ENCODE measurements around the gene OXLD1.
A peak's percentile ranks its signal among the peaks of the same experiment; 100 is the strongest.

The OXLD1 gene

GRCh38 chr17:81683584-81684441, 17.4 kb upstream of the OXLD1 start, which contains the start of the genes ARL16 and HGS:
Gene ARL16 (minus strand): TSS chr17:81683797. CDS start chr17:81683753, 44 bp downstream.
Gene HGS (plus strand): TSS chr17:81684011. CDS start chr17:81684067, 56 bp downstream.
- peak; percentile 99 for DNase-seq (ENCODE audit: low spot score)

- no peak for DNase-seq (ENCODE audit: low spot score)
Observed at GRCh38 chr17:81683208-81683583, 16.8 kb upstream of the OXLD1 start.

- DNase-seq (ENCODE audit: low spot score), result no peak
Observed at GRCh38 chr17:81682565-81683207, 16.3 kb upstream of the OXLD1 start.

GRCh38 chr17:81681672-81682071, 15.3 kb upstream of the OXLD1 start:
- no peak for DNase-seq (ENCODE audit: low spot score)

- DNase-seq (ENCODE audit: low spot score), result no peak
Observed at GRCh38 chr17:81680150-81680549, 13.7 kb upstream of the OXLD1 start.

GRCh38 chr17:81676906-81677305, 10.5 kb upstream of the OXLD1 start:
- no peak for DNase-seq (ENCODE audit: low spot score)

- DNase-seq (ENCODE audit: low spot score), result peak; percentile 42
Observed at GRCh38 chr17:81675515-81676221, 9.3 kb upstream of the OXLD1 start.

- DNase-seq (ENCODE audit: low spot score), result no peak
Observed at GRCh38 chr17:81673561-81674258, 7.3 kb upstream of the OXLD1 start.

GRCh38 chr17:81672954-81673353, 6.5 kb upstream of the OXLD1 start:
- no peak for DNase-seq (ENCODE audit: low spot score)

GRCh38 chr17:81672504-81672903, 6.1 kb upstream of the OXLD1 start:
- DNase-seq (ENCODE audit: low spot score), result no peak

- no peak for DNase-seq (ENCODE audit: low spot score)
Observed at GRCh38 chr17:81667754-81668153, 1.3 kb upstream of the OXLD1 start.

GRCh38 chr17:81666092-81666341, 388 bp downstream of the OXLD1 start:
- DNase-seq (ENCODE audit: low spot score), result peak; percentile 15

GRCh38 chr17:81665205-81666091, 957 bp downstream of the OXLD1 start:
- peak; percentile 30 for DNase-seq (ENCODE audit: low spot score)

GRCh38 chr17:81664051-81664470, 2.3 kb downstream of the OXLD1 start:
- DNase-seq (ENCODE audit: low spot score), result no peak

- no peak for DNase-seq (ENCODE audit: low spot score)
Observed at GRCh38 chr17:81662002-81662401, 4.4 kb downstream of the OXLD1 start.

- DNase-seq (ENCODE audit: low spot score), result no peak
Observed at GRCh38 chr17:81660441-81660840, 6.0 kb downstream of the OXLD1 start.

GRCh38 chr17:81659038-81659437, 7.4 kb downstream of the OXLD1 start:
- no peak for DNase-seq (ENCODE audit: low spot score)

- no peak for DNase-seq (ENCODE audit: low spot score)
Observed at GRCh38 chr17:81656835-81657234, 9.6 kb downstream of the OXLD1 start.

- no peak for DNase-seq (ENCODE audit: low spot score)
Observed at GRCh38 chr17:81656118-81656743, 10.2 kb downstream of the OXLD1 start, which contains the start of gene PDE6G. Gene PDE6G (minus strand): TSS chr17:81656542. CDS start chr17:81653305, 3,237 bp downstream.

GRCh38 chr17:81655378-81656117, 10.9 kb downstream of the OXLD1 start:
- no peak for DNase-seq (ENCODE audit: low spot score)
